Activated T-cell treated with anti-CD3 and anti-CD28 coated beads, Interleukin-2, amount 50 U/mL, for 72 hours (primary cell): ENCODE data around the gene INPP5F. TPM values are rescaled to one million over a fixed set of nuclear protein-coding genes. Genes with fewer than 3 reads are reported as not detected.
"Not testable (repeated sequence)": the region's sequence is repeated elsewhere in the genome, so short reads cannot be mapped to it uniquely, and the experiment has no call there.

ENCODE experiments used
- ATAC-seq, 2 donors: fragments of 150-1000 bp; cut with Tn5 transposase; replicated peaks in 1 of 2; 2 replicates each; pipeline ENCODE4 v1.10.0; 2021; ENCODE audit warnings: moderate library complexity in 2 of 2, mild to moderate bottlenecking in 1 of 2
- DNase-seq, 2 donors: peaks; one replicate each; pipeline ENCODE4 v3.0.0; 2021 to 2022; ENCODE audit warnings: mixed read lengths in 1 of 2
- H3K27ac Mint-ChIP-seq: one replicate; pipeline ENCODE4 v1.8.0; 2022; ENCODE audit warnings: mild to moderate bottlenecking, moderate library complexity, mixed read lengths
- H3K27me3 Mint-ChIP-seq: one replicate; pipeline ENCODE4 v1.8.0; 2022; ENCODE audit warnings: low read depth, mixed read lengths
- H3K36me3 Mint-ChIP-seq, 2 donors: one replicate each; pipeline ENCODE4 v1.8.0; 2022; ENCODE audit warnings: mixed read lengths in 2 of 2, mild to moderate bottlenecking in 1 of 2; ENCODE audit not compliant: insufficient read depth in 2 of 2
- H3K4me1 Mint-ChIP-seq: one replicate; pipeline ENCODE4 v1.8.0; 2022; ENCODE audit warnings: low read depth, mixed read lengths
- H3K4me3 Mint-ChIP-seq, 2 donors: one replicate each; pipeline ENCODE4 v1.8.0; 2022; ENCODE audit warnings: mild to moderate bottlenecking in 2 of 2, mixed read lengths in 2 of 2, moderate library complexity in 2 of 2
- H3K9me3 Mint-ChIP-seq, 2 donors: one replicate each; pipeline ENCODE4 v1.8.0; 2022; ENCODE audit warnings: mixed read lengths in 2 of 2
- total RNA-seq, 2 donors: library from RNA; stranded (reverse); gene quantifications; one replicate each; pipeline ENCODE4 v1.2.3, GENCODE V29; 2022

The INPP5F gene
- total RNA-seq, 2 donors from 2014 or later: 12.9 to 15.0 TPM

- Mint-ChIP-seq H3K27ac (no peak overlapping the region), H3K36me3 (no peaks in the 10 kb centered on the region), H3K4me1 (no peaks in the 10 kb centered on the region), H3K4me3 (no peak overlapping the region), H3K27me3 (peaks cover 13% of the 10 kb centered on the region), H3K9me3 (peaks cover 0 to 2% of the 10 kb centered on the region in 2 donors)
- DNase-seq: no peak
- ATAC-seq: peak in 1 of 2 donors; percentile 41
Observed at GRCh38 chr10:119693262-119693957, 32.4 kb upstream of the INPP5F start.

DNA sequence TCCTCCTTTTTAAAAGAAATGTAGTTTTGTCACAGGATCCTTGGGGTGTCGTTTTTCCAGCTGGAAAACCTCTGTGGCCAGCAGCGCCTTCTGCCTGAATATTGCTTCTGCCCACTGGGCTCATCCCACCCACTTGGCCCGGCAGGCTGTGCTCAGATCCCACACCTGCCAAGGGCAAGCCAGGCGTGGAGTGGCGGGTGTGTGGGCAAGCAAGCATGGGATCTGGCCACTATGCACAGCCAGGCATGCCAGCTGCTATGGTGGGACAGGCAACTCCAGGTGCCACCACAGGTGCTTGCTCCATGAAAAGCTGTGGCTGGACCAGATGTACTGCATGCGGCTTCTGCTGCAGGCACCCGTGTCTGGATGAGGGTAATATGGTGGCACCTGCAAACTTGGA is 31.2 kb upstream of the INPP5F start:
- Mint-ChIP-seq H3K9me3 (peaks cover 0 to 2% of the 10 kb centered on the region in 2 donors), H3K4me3 (no peak overlapping the region), H3K36me3 (no peaks in the 10 kb centered on the region), H3K27ac (no peak overlapping the region), H3K27me3 (peaks cover 13% of the 10 kb centered on the region), H3K4me1 (no peaks in the 10 kb centered on the region)
- ATAC-seq (no peak), DNase-seq (no peak)

GRCh38 chr10:119700321-119700954 is 25.4 kb upstream of the INPP5F start:
- Mint-ChIP-seq H3K27ac (peak overlapping the region; percentile 47), H3K27me3 (no peaks in the 10 kb centered on the region), H3K9me3 (peaks cover 4 to 6% of the 10 kb centered on the region in 2 donors), H3K4me3 (no peak overlapping the region), H3K36me3 (peaks cover 7 to 20% of the 10 kb centered on the region in 2 donors), H3K4me1 (peaks cover 51% of the 10 kb centered on the region)
- ATAC-seq (no peak), DNase-seq (no peak)

DNA sequence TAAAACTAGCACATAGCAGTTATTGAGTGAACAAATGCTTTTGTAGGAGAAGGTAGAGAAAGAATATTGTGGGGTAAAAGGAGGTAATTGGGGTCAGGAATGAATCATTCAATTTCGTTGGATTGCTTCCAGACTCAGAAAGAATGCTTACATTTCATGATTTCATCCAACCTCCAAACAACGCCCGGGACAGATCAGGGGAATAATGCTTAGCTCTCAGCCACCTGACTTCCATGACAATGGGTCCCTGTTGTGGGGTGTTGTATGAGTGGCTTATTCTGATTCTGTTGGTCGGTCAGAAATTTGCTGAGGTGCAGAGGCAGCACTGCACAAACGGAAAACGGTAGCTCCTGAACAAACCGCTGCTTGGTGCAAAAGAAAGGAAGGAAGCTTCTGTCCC is 24.0 kb upstream of the INPP5F start:
- ATAC-seq (no peak), DNase-seq (no peak)
- H3K36me3 Mint-ChIP-seq: peaks cover 15 to 31% of the 10 kb centered on the region in 2 donors
- H3K4me1 Mint-ChIP-seq: peaks cover 64% of the 10 kb centered on the region
- no peaks in the 10 kb centered on the region for H3K27me3 Mint-ChIP-seq
- H3K9me3 Mint-ChIP-seq: peaks cover 9 to 12% of the 10 kb centered on the region in 2 donors
- no peak overlapping the region for H3K4me3 Mint-ChIP-seq
- peak overlapping the region; percentile 38 for H3K27ac Mint-ChIP-seq

GRCh38 chr10:119702583-119702982 is 23.3 kb upstream of the INPP5F start:
- DNase-seq: no peak
- H3K4me3 Mint-ChIP-seq: peak overlapping the region; percentile 41 to 86
- peaks cover 18 to 38% of the 10 kb centered on the region in 2 donors for H3K36me3 Mint-ChIP-seq
- H3K27me3 Mint-ChIP-seq: no peaks in the 10 kb centered on the region
- H3K9me3 Mint-ChIP-seq: peaks cover 11 to 15% of the 10 kb centered on the region in 2 donors
- peak overlapping the region; percentile 95 for H3K27ac Mint-ChIP-seq
- peaks cover 71% of the 10 kb centered on the region for H3K4me1 Mint-ChIP-seq
- ATAC-seq: peak; percentile 75 to 76

GRCh38 chr10:119703903-119704508 is 21.8 kb upstream of the INPP5F start:
- H3K27ac Mint-ChIP-seq: peak overlapping the region; percentile 99
- H3K9me3 Mint-ChIP-seq: peaks cover 11 to 15% of the 10 kb centered on the region in 2 donors
- peaks cover 25 to 49% of the 10 kb centered on the region in 2 donors for H3K36me3 Mint-ChIP-seq
- peaks cover 86% of the 10 kb centered on the region for H3K4me1 Mint-ChIP-seq
- peak; percentile 27 to 33 for DNase-seq
- H3K27me3 Mint-ChIP-seq: no peaks in the 10 kb centered on the region
- peak; percentile 21 to 30 for ATAC-seq
- peak overlapping the region; percentile 76 to 88 for H3K4me3 Mint-ChIP-seq

DNA sequence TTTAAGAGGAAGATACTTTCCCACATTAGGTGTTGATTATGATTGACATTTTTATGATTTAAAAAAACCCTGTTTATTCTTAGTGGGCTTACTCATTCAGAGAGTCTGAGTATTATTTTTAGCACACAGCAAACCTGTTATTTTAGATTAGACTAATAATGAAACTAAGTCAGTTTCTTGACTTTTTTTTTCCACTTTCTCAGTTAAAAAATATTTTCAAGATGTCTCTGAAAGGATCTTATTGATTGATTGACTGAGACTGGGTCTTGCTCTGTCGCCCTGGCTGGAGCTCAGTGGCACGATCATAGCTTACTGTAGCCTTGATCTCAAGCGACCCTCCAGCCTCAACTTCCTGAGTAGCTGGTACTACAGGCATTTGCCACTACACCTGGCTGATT is 20.4 kb upstream of the INPP5F start:
- H3K4me1 Mint-ChIP-seq: peaks cover 90% of the 10 kb centered on the region
- ATAC-seq: peak; percentile 38 to 57
- peak overlapping the region; percentile 76 to 88 for H3K4me3 Mint-ChIP-seq
- peak in 1 of 2 donors; percentile 45 for DNase-seq
- H3K36me3 Mint-ChIP-seq: peaks cover 31 to 60% of the 10 kb centered on the region in 2 donors
- H3K9me3 Mint-ChIP-seq: peaks cover 15 to 22% of the 10 kb centered on the region in 2 donors
- no peaks in the 10 kb centered on the region for H3K27me3 Mint-ChIP-seq
- peak overlapping the region; percentile 99 for H3K27ac Mint-ChIP-seq

- ATAC-seq: no peak
- peaks cover 18 to 26% of the 10 kb centered on the region in 2 donors for H3K9me3 Mint-ChIP-seq
- no peaks in the 10 kb centered on the region for H3K27me3 Mint-ChIP-seq
- H3K4me3 Mint-ChIP-seq: no peak overlapping the region
- H3K4me1 Mint-ChIP-seq: peaks cover 78% of the 10 kb centered on the region
- DNase-seq: no peak
- H3K27ac Mint-ChIP-seq: peak overlapping the region; percentile 36
- H3K36me3 Mint-ChIP-seq: peaks cover 37 to 67% of the 10 kb centered on the region in 2 donors
Observed at GRCh38 chr10:119706521-119707278, 19.1 kb upstream of the INPP5F start.

DNA sequence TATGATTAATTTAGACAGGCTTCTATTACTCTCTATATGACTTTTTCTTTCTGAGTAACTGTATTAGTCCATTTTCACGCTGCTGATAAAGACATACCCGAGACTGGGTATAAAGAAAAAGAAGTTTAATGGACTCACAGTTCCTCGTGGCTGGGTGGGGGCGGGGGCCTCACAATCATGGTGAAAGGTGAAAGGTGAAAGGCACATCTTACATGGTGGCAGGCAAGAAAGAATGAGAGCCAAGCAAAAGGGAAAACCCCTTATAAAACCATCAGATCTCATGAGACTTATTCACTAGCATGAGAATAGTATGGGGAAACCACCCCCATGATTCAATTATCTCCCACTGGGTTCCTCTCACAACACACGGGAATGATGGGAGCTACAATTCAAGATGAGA is 18.5 kb upstream of the INPP5F start:
- not testable (repeated sequence) for H3K27me3 Mint-ChIP-seq, ATAC-seq, DNase-seq
- Mint-ChIP-seq H3K4me3 (peak overlapping the region in 1 of 2 donors; percentile 26), H3K36me3 (peaks cover 39 to 72% of the 10 kb centered on the region in 2 donors), H3K4me1 (peaks cover 71% of the 10 kb centered on the region), H3K9me3 (peaks cover 18 to 28% of the 10 kb centered on the region in 2 donors), H3K27ac (peak overlapping the region; percentile 67)

GRCh38 chr10:119710935-119711334 is 14.9 kb upstream of the INPP5F start:
- not testable (repeated sequence) for H3K27ac Mint-ChIP-seq, ATAC-seq, DNase-seq, H3K27me3 Mint-ChIP-seq, H3K4me3 Mint-ChIP-seq
- peaks cover 48% of the 10 kb centered on the region for H3K4me1 Mint-ChIP-seq
- peaks cover 14 to 25% of the 10 kb centered on the region in 2 donors for H3K9me3 Mint-ChIP-seq
- peaks cover 30 to 55% of the 10 kb centered on the region in 2 donors for H3K36me3 Mint-ChIP-seq

DNA sequence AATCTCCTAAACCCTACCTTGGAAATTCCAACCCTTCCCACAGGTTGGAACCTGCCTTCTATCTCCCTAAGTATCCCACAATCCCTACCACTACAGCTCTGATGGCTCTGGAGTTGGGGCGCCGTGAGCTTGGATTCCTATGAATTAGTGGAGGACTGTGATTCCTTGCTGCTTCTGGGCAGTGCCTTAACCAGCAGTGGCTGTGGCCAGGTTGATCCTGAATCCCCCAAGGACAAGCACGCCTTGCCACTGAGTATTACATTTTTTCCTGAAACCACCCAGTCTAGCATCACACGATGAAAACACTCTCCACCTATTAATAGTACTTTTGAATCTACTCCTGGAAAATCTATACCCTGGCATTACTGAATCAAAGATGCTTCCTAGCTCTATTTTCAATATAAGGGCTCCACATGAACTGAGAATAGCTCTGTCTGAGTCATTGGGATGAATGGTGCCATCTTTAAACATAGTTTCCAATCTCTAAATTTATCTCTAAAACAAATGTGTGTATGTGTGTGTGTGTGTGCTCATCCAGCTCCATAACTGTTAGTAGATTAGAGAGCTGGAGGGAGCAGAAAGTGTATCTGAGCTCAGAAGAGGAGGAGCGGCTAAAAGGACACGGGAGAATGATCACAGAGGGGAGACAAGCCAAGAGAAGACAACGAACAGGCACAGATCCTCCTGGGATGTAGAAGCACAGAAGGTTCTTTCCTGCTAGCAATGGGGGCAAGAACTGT is 11.9 kb upstream of the INPP5F start:
- no peak for ATAC-seq
- Mint-ChIP-seq H3K4me1 (peaks cover 19% of the 10 kb centered on the region), H3K36me3 (peaks cover 14 to 30% of the 10 kb centered on the region in 2 donors), H3K4me3 (no peak overlapping the region), H3K27ac (no peak overlapping the region), H3K9me3 (peaks cover 7 to 15% of the 10 kb centered on the region in 2 donors), H3K27me3 (no peaks in the 10 kb centered on the region)
- DNase-seq: no peak

GRCh38 chr10:119714484-119714816 is 11.4 kb upstream of the INPP5F start:
- H3K9me3 Mint-ChIP-seq: peaks cover 7 to 14% of the 10 kb centered on the region in 2 donors
- DNase-seq (no peak), ATAC-seq (no peak)
- H3K27me3 Mint-ChIP-seq: no peaks in the 10 kb centered on the region
- H3K4me1 Mint-ChIP-seq: peaks cover 14% of the 10 kb centered on the region
- H3K36me3 Mint-ChIP-seq: peaks cover 13 to 27% of the 10 kb centered on the region in 2 donors
- H3K4me3 Mint-ChIP-seq: no peak overlapping the region
- no peak overlapping the region for H3K27ac Mint-ChIP-seq
